Measurements from ENCODE around the gene CCDC57. TPM values are rescaled to one million over a fixed set of nuclear protein-coding genes. Genes with fewer than 3 reads are reported as not detected.

The CCDC57 gene
- total and polyA plus RNA-seq, 9 of the 15 experiments (the other 6 are each of a cell fraction or from before 2014, with no cell fraction given) = 0.83 to 36.2 (median 13.6) TPM

GRCh38 chr17:82098939-82099763 lies 113.5 kb downstream of the CCDC57 start (continued):
- TF ChIP-seq CBX1 (IDR thresholded peaks at IDR 0.05; ENCODE audit: low read depth) = 0 out of 2 replicates have a peak, but pooled peaks have one; percentile 22
- TF ChIP-seq ELF2 (CRISPR knock-in tag; IDR thresholded peaks at IDR 0.05) = no peak
- TF ChIP-seq SOX6 (IDR thresholded peaks at IDR 0.05) = no peak
- no peak for TF ChIP-seq HDAC2 (IDR thresholded peaks at IDR 0.05)
- no peak for TF ChIP-seq ZNF263 (CRISPR knock-in tag; IDR thresholded peaks at IDR 0.05; ENCODE audit: borderline replicate concordance)
- TF ChIP-seq ZBTB12 (CRISPR knock-in tag; IDR thresholded peaks at IDR 0.05) = no peak
- no peak for TF ChIP-seq SMARCC2 (IDR thresholded peaks at IDR 0.05; ENCODE audit: low read depth)
- peak; percentile 56 to 72; a peak in 3 of 4 replicates for TF ChIP-seq MAZ (CRISPR knock-in tag; conservative IDR thresholded peaks at IDR 0.05 in 1 of 2, IDR thresholded peaks at IDR 0.05 in 1 of 2)
- 0 out of 4 replicates have a peak, but pooled peaks of 1 of the 2 experiments have one; percentile 11 for TF ChIP-seq SIN3A (IDR thresholded peaks at IDR 0.05; ENCODE audit: borderline replicate concordance in 2 of 2, control insufficient read depth in 1 of 2, low read depth in 2 of 2, low read length in 2 of 2)
- TF ChIP-seq, protein P1, sequence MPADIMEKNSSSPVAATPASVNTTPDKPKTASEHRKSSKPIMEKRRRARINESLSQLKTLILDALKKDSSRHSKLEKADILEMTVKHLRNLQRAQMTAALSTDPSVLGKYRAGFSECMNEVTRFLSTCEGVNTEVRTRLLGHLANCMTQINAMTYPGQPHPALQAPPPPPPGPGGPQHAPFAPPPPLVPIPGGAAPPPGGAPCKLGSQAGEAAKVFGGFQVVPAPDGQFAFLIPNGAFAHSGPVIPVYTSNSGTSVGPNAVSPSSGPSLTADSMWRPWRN (IDR thresholded peaks at IDR 0.05; ENCODE audit: low read depth) = no peak
- no peak for TF ChIP-seq HSF4 (CRISPR knock-in tag; IDR thresholded peaks at IDR 0.05; ENCODE audit: borderline replicate concordance)
- 0 out of 2 replicates have a peak, but pooled peaks have one; percentile 21 for TF ChIP-seq GTF2E2 (tag; IDR thresholded peaks at IDR 0.05)
- TF ChIP-seq, protein P2, sequence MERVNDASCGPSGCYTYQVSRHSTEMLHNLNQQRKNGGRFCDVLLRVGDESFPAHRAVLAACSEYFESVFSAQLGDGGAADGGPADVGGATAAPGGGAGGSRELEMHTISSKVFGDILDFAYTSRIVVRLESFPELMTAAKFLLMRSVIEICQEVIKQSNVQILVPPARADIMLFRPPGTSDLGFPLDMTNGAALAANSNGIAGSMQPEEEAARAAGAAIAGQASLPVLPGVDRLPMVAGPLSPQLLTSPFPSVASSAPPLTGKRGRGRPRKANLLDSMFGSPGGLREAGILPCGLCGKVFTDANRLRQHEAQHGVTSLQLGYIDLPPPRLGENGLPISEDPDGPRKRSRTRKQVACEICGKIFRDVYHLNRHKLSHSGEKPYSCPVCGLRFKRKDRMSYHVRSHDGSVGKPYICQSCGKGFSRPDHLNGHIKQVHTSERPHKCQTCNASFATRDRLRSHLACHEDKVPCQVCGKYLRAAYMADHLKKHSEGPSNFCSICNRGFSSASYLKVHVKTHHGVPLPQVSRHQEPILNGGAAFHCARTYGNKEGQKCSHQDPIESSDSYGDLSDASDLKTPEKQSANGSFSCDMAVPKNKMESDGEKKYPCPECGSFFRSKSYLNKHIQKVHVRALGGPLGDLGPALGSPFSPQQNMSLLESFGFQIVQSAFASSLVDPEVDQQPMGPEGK (CRISPR knock-in tag; IDR thresholded peaks at IDR 0.05; ENCODE audit: borderline replicate concordance) = no peak
- no peak for TF ChIP-seq MEF2D (tag; conservative IDR thresholded peaks at IDR 0.05; ENCODE audit: low read depth)
- peak in 1 of 2 experiments; percentile 14; a peak in 1 of 4 replicates for TF ChIP-seq FOXA3 (CRISPR knock-in tag; conservative IDR thresholded peaks at IDR 0.05 in 1 of 2, IDR thresholded peaks at IDR 0.05 in 1 of 2)
- TF ChIP-seq EP300 (IDR thresholded peaks at IDR 0.05; ENCODE audit: low read length) = no peak
- no peak for TF ChIP-seq NFYB (IDR thresholded peaks at IDR 0.05; ENCODE audit: extremely low read depth, insufficient read length)
- TF ChIP-seq MCM5 (IDR thresholded peaks at IDR 0.05; ENCODE audit: low read depth) = no peak
- TF ChIP-seq ZNF224 (CRISPR knock-in tag; IDR thresholded peaks at IDR 0.05) = no peak
- TF ChIP-seq, protein P3, sequence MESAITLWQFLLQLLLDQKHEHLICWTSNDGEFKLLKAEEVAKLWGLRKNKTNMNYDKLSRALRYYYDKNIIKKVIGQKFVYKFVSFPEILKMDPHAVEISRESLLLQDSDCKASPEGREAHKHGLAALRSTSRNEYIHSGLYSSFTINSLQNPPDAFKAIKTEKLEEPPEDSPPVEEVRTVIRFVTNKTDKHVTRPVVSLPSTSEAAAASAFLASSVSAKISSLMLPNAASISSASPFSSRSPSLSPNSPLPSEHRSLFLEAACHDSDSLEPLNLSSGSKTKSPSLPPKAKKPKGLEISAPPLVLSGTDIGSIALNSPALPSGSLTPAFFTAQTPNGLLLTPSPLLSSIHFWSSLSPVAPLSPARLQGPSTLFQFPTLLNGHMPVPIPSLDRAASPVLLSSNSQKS (CRISPR knock-in tag; IDR thresholded peaks at IDR 0.05) = no peak
- no peak for TF ChIP-seq HDAC3 (IDR thresholded peaks at IDR 0.05; ENCODE audit: borderline replicate concordance, partially characterized antibody)
- no peak for TF ChIP-seq ZNF41 (CRISPR knock-in tag; conservative IDR thresholded peaks at IDR 0.05)
- TF ChIP-seq STAG1 (CRISPR knock-in tag; IDR thresholded peaks at IDR 0.05; ENCODE audit: borderline replicate concordance) = peak; percentile 46; the same call in 1 of the 2 replicates
